Measurements from ENCODE around the gene RSL1D1.
"Not testable (repeated sequence)": the region's sequence is repeated elsewhere in the genome, so short reads cannot be mapped to it uniquely, and the experiment has no call there.

Gene RSL1D1

GRCh38 chr16:11843206-11843605, 8.1 kb downstream of the RSL1D1 start:
- no peak for DNase-seq

GRCh38 chr16:11841026-11841425, 10.3 kb downstream of the RSL1D1 start:
- DNase-seq: no peak

GRCh38 chr16:11836650-11837244, 14.6 kb downstream of the RSL1D1 start:
- DNase-seq: no peak

GRCh38 chr16:11835891-11836649, 15.3 kb downstream of the RSL1D1 start:
- no peak for DNase-seq

- no peak for DNase-seq
Measured at GRCh38 chr16:11835309-11835708, 16.0 kb downstream of the RSL1D1 start.

GRCh38 chr16:11833951-11834695, 17.2 kb downstream of the RSL1D1 start:
- peak; percentile 87 for DNase-seq

GRCh38 chr16:11828696-11829095, 22.6 kb downstream of the RSL1D1 start:
- DNase-seq: no peak

GRCh38 chr16:11825520-11826165, 25.7 kb downstream of the RSL1D1 start:
- not testable (repeated sequence) for DNase-seq

- DNase-seq: peak; percentile 84
Measured at GRCh38 chr16:11824362-11824761, 27.0 kb downstream of the RSL1D1 start.

- not testable (repeated sequence) for DNase-seq
Measured at GRCh38 chr16:11823645-11824044, 27.7 kb downstream of the RSL1D1 start.

- DNase-seq: peak; percentile 83
Measured at GRCh38 chr16:11819798-11820197, 31.5 kb downstream of the RSL1D1 start.

- peak; percentile 58 for DNase-seq
Measured at GRCh38 chr16:11818970-11819369, 32.4 kb downstream of the RSL1D1 start.

GRCh38 chr16:11816123-11816522, 35.2 kb downstream of the RSL1D1 start:
- DNase-seq: no peak

- peak; percentile 85 for DNase-seq
Measured at GRCh38 chr16:11814800-11815199, 36.5 kb downstream of the RSL1D1 start.

- DNase-seq: no peak
Measured at GRCh38 chr16:11806721-11807120, 44.6 kb downstream of the RSL1D1 start.

GRCh38 chr16:11805556-11805955, 45.8 kb downstream of the RSL1D1 start:
- no peak for DNase-seq

GRCh38 chr16:11801481-11802021, 49.8 kb downstream of the RSL1D1 start:
- no peak for DNase-seq

- DNase-seq: peak; percentile 77
Measured at GRCh38 chr16:11800382-11800718, 51.0 kb downstream of the RSL1D1 start.

GRCh38 chr16:11799509-11800381, 51.6 kb downstream of the RSL1D1 start:
- DNase-seq: peak; percentile 50

GRCh38 chr16:11799017-11799381, 52.3 kb downstream of the RSL1D1 start:
- DNase-seq: no peak

GRCh38 chr16:11797957-11798299, 53.4 kb downstream of the RSL1D1 start:
- peak; percentile 36 for DNase-seq

All from inflammatory macrophage treated with lipopolysaccharide for 4 hours (primary cell).